ENCODE data around the gene SLITRK5.

Gene SLITRK5

DNA sequence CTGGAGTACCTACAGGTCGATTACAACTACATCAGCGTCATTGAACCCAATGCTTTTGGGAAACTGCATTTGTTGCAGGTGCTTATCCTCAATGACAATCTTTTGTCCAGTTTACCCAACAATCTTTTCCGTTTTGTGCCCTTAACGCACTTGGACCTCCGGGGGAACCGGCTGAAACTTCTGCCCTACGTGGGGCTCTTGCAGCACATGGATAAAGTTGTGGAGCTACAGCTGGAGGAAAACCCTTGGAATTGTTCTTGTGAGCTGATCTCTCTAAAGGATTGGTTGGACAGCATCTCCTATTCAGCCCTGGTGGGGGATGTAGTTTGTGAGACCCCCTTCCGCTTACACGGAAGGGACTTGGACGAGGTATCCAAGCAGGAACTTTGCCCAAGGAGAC lies 4.7 kb downstream of the SLITRK5 start:
- Histone ChIP-seq H3K4me1 (ENCODE audit: insufficient read depth, low read length, severe bottlenecking) (no peaks in the 10 kb centered on the region), H3K9ac (ENCODE audit: low read length) (no peak overlapping the region), H3F3A (ENCODE audit: insufficient read depth, low read length) (no peaks in the 10 kb centered on the region), H3K9me2 (ENCODE audit: low read depth, low read length) (no peaks in the 10 kb centered on the region), H3K27ac (ENCODE audit: low read depth, low read length, poor library complexity, severe bottlenecking) (no peak overlapping the region), H3K4me3 (ENCODE audit: low read depth, low read length, poor library complexity, severe bottlenecking) (no peak overlapping the region), H3K27me3 (ENCODE audit: insufficient read depth, low read length) (no peaks in the 10 kb centered on the region), H3K9me3 (ENCODE audit: low read length) (no peaks in the 10 kb centered on the region), H3K4me2 (ENCODE audit: low read length) (no peak overlapping the region), H3K79me2 (ENCODE audit: insufficient read depth, low read length) (no peaks in the 10 kb centered on the region), H3K36me3 (ENCODE audit: insufficient read depth, low read length) (no peaks in the 10 kb centered on the region), H4K20me1 (ENCODE audit: insufficient read depth, low read length) (no peaks in the 10 kb centered on the region), H2AFZ (ENCODE audit: low read length) (no peak overlapping the region)
- TF ChIP-seq, protein P1, sequence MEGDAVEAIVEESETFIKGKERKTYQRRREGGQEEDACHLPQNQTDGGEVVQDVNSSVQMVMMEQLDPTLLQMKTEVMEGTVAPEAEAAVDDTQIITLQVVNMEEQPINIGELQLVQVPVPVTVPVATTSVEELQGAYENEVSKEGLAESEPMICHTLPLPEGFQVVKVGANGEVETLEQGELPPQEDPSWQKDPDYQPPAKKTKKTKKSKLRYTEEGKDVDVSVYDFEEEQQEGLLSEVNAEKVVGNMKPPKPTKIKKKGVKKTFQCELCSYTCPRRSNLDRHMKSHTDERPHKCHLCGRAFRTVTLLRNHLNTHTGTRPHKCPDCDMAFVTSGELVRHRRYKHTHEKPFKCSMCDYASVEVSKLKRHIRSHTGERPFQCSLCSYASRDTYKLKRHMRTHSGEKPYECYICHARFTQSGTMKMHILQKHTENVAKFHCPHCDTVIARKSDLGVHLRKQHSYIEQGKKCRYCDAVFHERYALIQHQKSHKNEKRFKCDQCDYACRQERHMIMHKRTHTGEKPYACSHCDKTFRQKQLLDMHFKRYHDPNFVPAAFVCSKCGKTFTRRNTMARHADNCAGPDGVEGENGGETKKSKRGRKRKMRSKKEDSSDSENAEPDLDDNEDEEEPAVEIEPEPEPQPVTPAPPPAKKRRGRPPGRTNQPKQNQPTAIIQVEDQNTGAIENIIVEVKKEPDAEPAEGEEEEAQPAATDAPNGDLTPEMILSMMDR (IDR thresholded peaks at IDR 0.05; ENCODE audit: low read length), result no peak
- TF ChIP-seq EZH2 (IDR thresholded peaks at IDR 0.05; ENCODE audit: borderline replicate concordance, low read length), result no peak

DNA sequence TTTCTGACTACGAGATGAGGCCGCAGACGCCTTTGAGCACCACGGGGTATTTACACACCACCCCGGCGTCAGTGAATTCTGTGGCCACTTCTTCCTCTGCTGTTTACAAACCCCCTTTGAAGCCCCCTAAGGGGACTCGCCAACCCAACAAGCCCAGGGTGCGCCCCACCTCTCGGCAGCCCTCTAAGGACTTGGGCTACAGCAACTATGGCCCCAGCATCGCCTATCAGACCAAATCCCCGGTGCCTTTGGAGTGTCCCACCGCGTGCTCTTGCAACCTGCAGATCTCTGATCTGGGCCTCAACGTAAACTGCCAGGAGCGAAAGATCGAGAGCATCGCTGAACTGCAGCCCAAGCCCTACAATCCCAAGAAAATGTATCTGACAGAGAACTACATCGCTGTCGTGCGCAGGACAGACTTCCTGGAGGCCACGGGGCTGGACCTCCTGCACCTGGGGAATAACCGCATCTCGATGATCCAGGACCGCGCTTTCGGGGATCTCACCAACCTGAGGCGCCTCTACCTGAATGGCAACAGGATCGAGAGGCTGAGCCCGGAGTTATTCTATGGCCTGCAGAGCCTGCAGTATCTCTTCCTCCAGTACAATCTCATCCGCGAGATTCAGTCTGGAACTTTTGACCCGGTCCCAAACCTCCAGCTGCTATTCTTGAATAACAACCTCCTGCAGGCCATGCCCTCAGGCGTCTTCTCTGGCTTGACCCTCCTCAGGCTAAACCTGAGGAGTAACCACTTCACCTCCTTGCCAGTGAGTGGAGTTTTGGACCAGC lies 5.3 kb downstream of the SLITRK5 start:
- H3K9me3 ChIP-seq (ENCODE audit: low read length), result no peaks in the 10 kb centered on the region
- H3K4me3 ChIP-seq (ENCODE audit: low read depth, low read length, poor library complexity, severe bottlenecking), result no peak overlapping the region
- H3K9me2 ChIP-seq (ENCODE audit: low read depth, low read length), result no peaks in the 10 kb centered on the region
- H2AFZ ChIP-seq (ENCODE audit: low read length), result no peak overlapping the region
- TF ChIP-seq EZH2 (IDR thresholded peaks at IDR 0.05; ENCODE audit: borderline replicate concordance, low read length), result no peak
- TF ChIP-seq, protein P1 (IDR thresholded peaks at IDR 0.05; ENCODE audit: low read length), result no peak
- no peaks in the 10 kb centered on the region for H3K36me3 ChIP-seq (ENCODE audit: insufficient read depth, low read length)
- H3K79me2 ChIP-seq (ENCODE audit: insufficient read depth, low read length), result no peaks in the 10 kb centered on the region
- H3K4me2 ChIP-seq (ENCODE audit: low read length), result no peak overlapping the region
- H3K9ac ChIP-seq (ENCODE audit: low read length), result no peak overlapping the region
- no peak overlapping the region for H3K27ac ChIP-seq (ENCODE audit: low read depth, low read length, poor library complexity, severe bottlenecking)
- no peaks in the 10 kb centered on the region for H3K27me3 ChIP-seq (ENCODE audit: insufficient read depth, low read length)
- no peaks in the 10 kb centered on the region for H4K20me1 ChIP-seq (ENCODE audit: insufficient read depth, low read length)
- H3F3A ChIP-seq (ENCODE audit: insufficient read depth, low read length), result no peaks in the 10 kb centered on the region
- H3K4me1 ChIP-seq (ENCODE audit: insufficient read depth, low read length, severe bottlenecking), result no peaks in the 10 kb centered on the region

DNA sequence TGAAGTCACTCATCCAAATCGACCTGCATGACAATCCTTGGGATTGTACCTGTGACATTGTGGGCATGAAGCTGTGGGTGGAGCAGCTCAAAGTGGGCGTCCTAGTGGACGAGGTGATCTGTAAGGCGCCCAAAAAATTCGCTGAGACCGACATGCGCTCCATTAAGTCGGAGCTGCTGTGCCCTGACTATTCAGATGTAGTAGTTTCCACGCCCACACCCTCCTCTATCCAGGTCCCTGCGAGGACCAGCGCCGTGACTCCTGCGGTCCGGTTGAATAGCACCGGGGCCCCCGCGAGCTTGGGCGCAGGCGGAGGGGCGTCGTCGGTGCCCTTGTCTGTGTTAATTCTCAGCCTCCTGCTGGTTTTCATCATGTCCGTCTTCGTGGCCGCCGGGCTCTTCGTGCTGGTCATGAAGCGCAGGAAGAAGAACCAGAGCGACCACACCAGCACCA lies 5.9 kb downstream of the SLITRK5 start:
- H3K27me3 ChIP-seq (ENCODE audit: insufficient read depth, low read length), result no peaks in the 10 kb centered on the region
- H3K9ac ChIP-seq (ENCODE audit: low read length), result no peak overlapping the region

More for the DNA sequence above, 5.9 kb downstream of the SLITRK5 start:
- Histone ChIP-seq H3K4me1 (ENCODE audit: insufficient read depth, low read length, severe bottlenecking) (no peaks in the 10 kb centered on the region), H3K4me2 (ENCODE audit: low read length) (no peak overlapping the region), H3K27ac (ENCODE audit: low read depth, low read length, poor library complexity, severe bottlenecking) (no peak overlapping the region), H3K9me2 (ENCODE audit: low read depth, low read length) (no peaks in the 10 kb centered on the region), H3K36me3 (ENCODE audit: insufficient read depth, low read length) (no peaks in the 10 kb centered on the region), H3K79me2 (ENCODE audit: insufficient read depth, low read length) (no peaks in the 10 kb centered on the region), H3F3A (ENCODE audit: insufficient read depth, low read length) (no peaks in the 10 kb centered on the region), H3K9me3 (ENCODE audit: low read length) (no peaks in the 10 kb centered on the region), H3K4me3 (ENCODE audit: low read depth, low read length, poor library complexity, severe bottlenecking) (no peak overlapping the region), H4K20me1 (ENCODE audit: insufficient read depth, low read length) (no peaks in the 10 kb centered on the region), H2AFZ (ENCODE audit: low read length) (no peak overlapping the region)
- TF ChIP-seq, protein P1 (IDR thresholded peaks at IDR 0.05; ENCODE audit: low read length), result no peak
- TF ChIP-seq EZH2 (IDR thresholded peaks at IDR 0.05; ENCODE audit: borderline replicate concordance, low read length), result no peak
